ENCODE measurements around the gene BMP5. TPM values are rescaled to one million over a fixed set of nuclear protein-coding genes. Genes with fewer than 3 reads are reported as not detected.

The BMP5 gene
- total RNA-seq, 1 experiment from 2014 or later: 0.48 TPM

DNA sequence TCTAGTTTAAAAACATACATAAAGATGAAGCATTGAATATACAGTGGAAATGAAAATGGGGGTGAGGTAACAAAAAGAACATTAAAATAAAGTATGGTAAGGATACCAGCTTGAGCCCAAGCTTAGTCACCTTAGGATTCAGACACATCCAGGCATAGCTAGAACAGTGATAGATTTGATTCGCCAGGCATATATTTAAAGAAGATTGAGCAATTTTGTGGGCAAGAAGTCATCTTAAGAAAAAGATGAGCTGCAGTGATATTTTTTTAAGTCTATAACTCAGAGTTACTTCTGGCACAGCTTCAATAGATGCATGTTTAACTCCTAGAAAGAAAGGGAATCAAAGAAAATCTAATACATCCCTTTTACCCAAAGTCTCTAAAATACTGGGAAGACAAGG lies 97.9 kb downstream of the BMP5 start:
- H3K27me3 ChIP-seq (replicated peaks; ENCODE audit: control insufficient read depth, insufficient read depth, low read length): no peaks in the 10 kb centered on the region
- Mint-ChIP-seq H3K27ac (ENCODE audit: unreplicated experiment) (no peak overlapping the region), H3K4me1 (ENCODE audit: low read depth, unreplicated experiment) (peaks cover 5% of the 10 kb centered on the region), H3K36me3 (ENCODE audit: insufficient read depth, unreplicated experiment) (no peaks in the 10 kb centered on the region), H3K9me3 (ENCODE audit: unreplicated experiment) (no peaks in the 10 kb centered on the region), H3K27me3 (ENCODE audit: insufficient read depth, unreplicated experiment) (peaks cover 2% of the 10 kb centered on the region), H3K4me3 (ENCODE audit: unreplicated experiment) (no peak overlapping the region)
- POLR2A ChIA-PET: no interaction called here
- BruUV-seq (replicated peaks): no TSS peak
- intact Hi-C loops (cut with micrococcal nuclease; ENCODE audit: unreplicated experiment): no loop called here
- no peak overlapping the region for H3K4me3 ChIP-seq (ENCODE audit: low read depth, low read length)
- no peaks in the 10 kb centered on the region for H3K36me3 ChIP-seq (ENCODE audit: control insufficient read depth, insufficient read depth, low read length)
- no peaks in the 10 kb centered on the region for H3K4me1 ChIP-seq
- DNase-seq: no peak
- CTCF ChIA-PET: no interaction called here
- H3K9me3 ChIP-seq: no peaks in the 10 kb centered on the region
- TF ChIP-seq, protein P1, sequence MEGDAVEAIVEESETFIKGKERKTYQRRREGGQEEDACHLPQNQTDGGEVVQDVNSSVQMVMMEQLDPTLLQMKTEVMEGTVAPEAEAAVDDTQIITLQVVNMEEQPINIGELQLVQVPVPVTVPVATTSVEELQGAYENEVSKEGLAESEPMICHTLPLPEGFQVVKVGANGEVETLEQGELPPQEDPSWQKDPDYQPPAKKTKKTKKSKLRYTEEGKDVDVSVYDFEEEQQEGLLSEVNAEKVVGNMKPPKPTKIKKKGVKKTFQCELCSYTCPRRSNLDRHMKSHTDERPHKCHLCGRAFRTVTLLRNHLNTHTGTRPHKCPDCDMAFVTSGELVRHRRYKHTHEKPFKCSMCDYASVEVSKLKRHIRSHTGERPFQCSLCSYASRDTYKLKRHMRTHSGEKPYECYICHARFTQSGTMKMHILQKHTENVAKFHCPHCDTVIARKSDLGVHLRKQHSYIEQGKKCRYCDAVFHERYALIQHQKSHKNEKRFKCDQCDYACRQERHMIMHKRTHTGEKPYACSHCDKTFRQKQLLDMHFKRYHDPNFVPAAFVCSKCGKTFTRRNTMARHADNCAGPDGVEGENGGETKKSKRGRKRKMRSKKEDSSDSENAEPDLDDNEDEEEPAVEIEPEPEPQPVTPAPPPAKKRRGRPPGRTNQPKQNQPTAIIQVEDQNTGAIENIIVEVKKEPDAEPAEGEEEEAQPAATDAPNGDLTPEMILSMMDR (IDR thresholded peaks at IDR 0.05; ENCODE audit: insufficient read depth in 1 of 2, low read depth in 1 of 2, low read length in 1 of 2, severe bottlenecking in 1 of 2, unreplicated experiment in 1 of 2): no peak

DNA sequence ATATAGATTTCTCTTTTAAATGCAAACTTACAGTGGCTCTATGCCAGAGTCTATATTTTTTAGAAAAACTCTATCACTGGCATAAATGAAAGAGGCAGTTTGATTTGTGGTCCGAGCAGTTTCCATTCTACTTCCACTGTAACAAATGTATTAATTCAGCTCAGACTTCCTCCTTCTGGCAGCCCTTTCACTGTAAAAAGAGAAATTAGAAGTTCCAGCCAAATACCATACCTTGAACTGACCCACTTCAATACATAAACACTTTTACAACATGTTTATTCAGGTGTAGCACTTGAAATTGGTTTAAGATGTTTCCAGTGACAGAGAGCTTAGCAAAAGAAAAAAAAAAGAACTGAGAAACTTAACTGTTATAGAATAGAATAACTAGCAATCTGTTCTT lies 99.3 kb downstream of the BMP5 start:
- no peak for DNase-seq
- H3K36me3 Mint-ChIP-seq (ENCODE audit: insufficient read depth, unreplicated experiment): no peaks in the 10 kb centered on the region

DNA sequence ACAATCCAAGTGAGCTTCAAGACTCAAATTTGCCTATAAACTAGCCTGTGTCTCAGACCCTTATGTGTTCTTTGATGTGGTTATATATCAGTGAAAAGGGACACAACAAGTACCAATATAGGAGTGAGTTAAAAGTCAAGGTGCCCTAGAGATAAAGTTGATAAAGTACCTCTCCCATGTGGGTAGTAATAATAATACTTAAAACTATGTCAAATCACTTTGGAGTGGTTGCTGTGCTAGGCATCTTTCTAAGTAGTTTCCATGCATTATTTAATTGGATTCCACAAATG lies 100.4 kb downstream of the BMP5 start:
- Mint-ChIP-seq H3K27me3 (ENCODE audit: insufficient read depth, unreplicated experiment) (peaks cover 3% of the 10 kb centered on the region), H3K4me1 (ENCODE audit: low read depth, unreplicated experiment) (peaks cover 6% of the 10 kb centered on the region), H3K4me3 (ENCODE audit: unreplicated experiment) (no peak overlapping the region), H3K27ac (ENCODE audit: unreplicated experiment) (no peak overlapping the region), H3K36me3 (ENCODE audit: insufficient read depth, unreplicated experiment) (no peaks in the 10 kb centered on the region), H3K9me3 (ENCODE audit: unreplicated experiment) (no peaks in the 10 kb centered on the region)
- intact Hi-C loops (cut with micrococcal nuclease; ENCODE audit: unreplicated experiment): no loop called here
- Histone ChIP-seq H3K36me3 (ENCODE audit: control insufficient read depth, insufficient read depth, low read length) (no peaks in the 10 kb centered on the region), H3K27me3 (replicated peaks; ENCODE audit: control insufficient read depth, insufficient read depth, low read length) (no peaks in the 10 kb centered on the region), H3K9me3 (no peaks in the 10 kb centered on the region), H3K4me3 (ENCODE audit: low read depth, low read length) (no peak overlapping the region), H3K4me1 (no peaks in the 10 kb centered on the region)
- TF ChIP-seq, protein P1 (IDR thresholded peaks at IDR 0.05; ENCODE audit: insufficient read depth in 1 of 2, low read depth in 1 of 2, low read length in 1 of 2, severe bottlenecking in 1 of 2, unreplicated experiment in 1 of 2): no peak
- no peak for DNase-seq
- BruUV-seq (replicated peaks): no TSS peak
- ChIA-PET POLR2A (no interaction called here), CTCF (no interaction called here)

More for the DNA sequence above, 99.3 kb downstream of the BMP5 start:
- H3K4me1 ChIP-seq: no peaks in the 10 kb centered on the region
- Mint-ChIP-seq H3K27me3 (ENCODE audit: insufficient read depth, unreplicated experiment) (peaks cover 2% of the 10 kb centered on the region), H3K4me1 (ENCODE audit: low read depth, unreplicated experiment) (peaks cover 6% of the 10 kb centered on the region), H3K4me3 (ENCODE audit: unreplicated experiment) (no peak overlapping the region), H3K27ac (ENCODE audit: unreplicated experiment) (no peak overlapping the region), H3K9me3 (ENCODE audit: unreplicated experiment) (no peaks in the 10 kb centered on the region)
- intact Hi-C loops (cut with micrococcal nuclease; ENCODE audit: unreplicated experiment): no loop called here
- TF ChIP-seq, protein P1 (IDR thresholded peaks at IDR 0.05; ENCODE audit: insufficient read depth in 1 of 2, low read depth in 1 of 2, low read length in 1 of 2, severe bottlenecking in 1 of 2, unreplicated experiment in 1 of 2): no peak
- no peak overlapping the region for H3K4me3 ChIP-seq (ENCODE audit: low read depth, low read length)
- H3K27me3 ChIP-seq (replicated peaks; ENCODE audit: control insufficient read depth, insufficient read depth, low read length): no peaks in the 10 kb centered on the region
- ChIA-PET CTCF (no interaction called here), POLR2A (no interaction called here)
- no TSS peak for BruUV-seq (replicated peaks)
- no peaks in the 10 kb centered on the region for H3K9me3 ChIP-seq
- no peaks in the 10 kb centered on the region for H3K36me3 ChIP-seq (ENCODE audit: control insufficient read depth, insufficient read depth, low read length)
